Measurements from ENCODE around the gene NDC80.

DNA sequence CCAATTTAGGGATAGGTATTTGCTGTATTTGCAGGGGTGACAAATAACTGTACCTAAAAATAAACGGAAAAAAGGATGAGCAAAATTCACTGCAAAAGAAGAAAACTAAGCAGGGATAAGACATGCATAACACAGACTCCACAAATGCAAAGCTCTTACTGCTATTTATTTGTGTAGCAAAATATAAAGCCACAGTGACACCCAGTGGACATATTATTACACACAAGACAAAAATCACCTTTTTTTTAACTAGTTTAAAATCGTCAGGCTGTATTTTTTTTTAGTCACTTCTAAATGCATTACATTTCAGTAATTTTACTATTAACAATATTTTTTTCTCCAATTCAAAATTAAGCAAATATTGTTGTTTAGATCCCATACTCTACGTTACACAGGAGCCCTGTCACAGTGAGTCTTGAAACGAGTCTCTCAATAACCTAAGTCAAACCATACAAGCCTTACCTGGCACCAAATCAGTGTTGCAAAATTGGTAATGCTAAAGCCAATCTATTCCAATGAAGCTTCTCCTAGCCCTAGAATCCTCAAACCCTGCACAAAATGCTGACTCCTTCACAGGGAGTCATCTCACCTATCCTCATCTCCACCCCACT lies 23.8 kb upstream of the NDC80 start:
- TF ChIP-seq, protein P1, sequence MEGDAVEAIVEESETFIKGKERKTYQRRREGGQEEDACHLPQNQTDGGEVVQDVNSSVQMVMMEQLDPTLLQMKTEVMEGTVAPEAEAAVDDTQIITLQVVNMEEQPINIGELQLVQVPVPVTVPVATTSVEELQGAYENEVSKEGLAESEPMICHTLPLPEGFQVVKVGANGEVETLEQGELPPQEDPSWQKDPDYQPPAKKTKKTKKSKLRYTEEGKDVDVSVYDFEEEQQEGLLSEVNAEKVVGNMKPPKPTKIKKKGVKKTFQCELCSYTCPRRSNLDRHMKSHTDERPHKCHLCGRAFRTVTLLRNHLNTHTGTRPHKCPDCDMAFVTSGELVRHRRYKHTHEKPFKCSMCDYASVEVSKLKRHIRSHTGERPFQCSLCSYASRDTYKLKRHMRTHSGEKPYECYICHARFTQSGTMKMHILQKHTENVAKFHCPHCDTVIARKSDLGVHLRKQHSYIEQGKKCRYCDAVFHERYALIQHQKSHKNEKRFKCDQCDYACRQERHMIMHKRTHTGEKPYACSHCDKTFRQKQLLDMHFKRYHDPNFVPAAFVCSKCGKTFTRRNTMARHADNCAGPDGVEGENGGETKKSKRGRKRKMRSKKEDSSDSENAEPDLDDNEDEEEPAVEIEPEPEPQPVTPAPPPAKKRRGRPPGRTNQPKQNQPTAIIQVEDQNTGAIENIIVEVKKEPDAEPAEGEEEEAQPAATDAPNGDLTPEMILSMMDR (IDR thresholded peaks at IDR 0.05), result peak in 5 of 6 experiments; percentile 22 to 54 (median 50)
- TF ChIP-seq POLR2A (IDR thresholded peaks at IDR 0.05) (no peak), POLR2AphosphoS5 (IDR thresholded peaks at IDR 0.05) (no peak), EP300 (IDR thresholded peaks at IDR 0.05) (no peak)
